ENCODE results near the gene ABHD17B.
"Not testable (repeated sequence)": the region's sequence is repeated elsewhere in the genome, so short reads cannot be mapped to it uniquely, and the experiment has no call there.

ABHD17B gene

DNA sequence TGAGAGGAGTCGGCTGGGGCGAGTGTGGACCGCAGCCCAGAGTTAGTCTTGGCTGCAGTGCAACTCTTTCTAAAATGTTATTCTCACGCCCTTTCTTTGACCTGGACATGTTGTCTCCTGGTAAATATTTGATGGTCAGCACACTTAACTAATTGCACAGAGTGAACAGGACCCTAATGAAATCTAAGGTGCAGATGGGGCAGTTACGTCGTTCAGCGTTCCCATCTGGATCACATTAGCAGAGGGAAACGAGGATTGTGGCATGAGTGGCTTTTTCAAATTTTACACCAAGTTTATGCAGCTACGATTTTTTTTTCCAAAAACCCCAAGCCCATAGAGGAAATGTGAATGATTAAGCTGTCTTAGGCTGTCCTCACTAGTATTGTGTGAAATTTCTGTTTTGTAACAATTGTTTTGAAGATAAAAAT lies 929 bp upstream of the ABHD17B start:
- no peak for FAIRE-seq

DNA sequence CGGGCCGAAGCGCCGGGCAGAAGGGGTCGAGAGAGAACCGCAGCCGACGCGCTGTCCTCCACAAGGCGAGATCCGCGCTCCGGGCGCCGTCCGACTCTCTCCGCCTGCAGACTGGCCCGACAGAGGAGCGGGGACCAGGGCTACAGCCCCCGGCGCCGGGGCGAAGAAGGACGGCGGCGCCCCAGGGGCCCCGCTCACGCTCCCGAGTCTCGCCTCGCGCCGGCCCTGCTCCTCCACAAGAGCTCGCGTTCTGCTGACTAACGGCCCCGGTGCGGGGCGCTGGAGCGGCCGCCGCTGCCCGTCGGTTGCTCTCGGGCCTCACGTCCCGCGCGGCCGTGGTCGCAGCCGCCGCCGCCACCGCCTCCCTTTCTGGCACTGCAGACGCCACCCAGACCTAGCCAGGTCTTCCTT lies 338 bp downstream of the ABHD17B start:
- no peak for FAIRE-seq

DNA sequence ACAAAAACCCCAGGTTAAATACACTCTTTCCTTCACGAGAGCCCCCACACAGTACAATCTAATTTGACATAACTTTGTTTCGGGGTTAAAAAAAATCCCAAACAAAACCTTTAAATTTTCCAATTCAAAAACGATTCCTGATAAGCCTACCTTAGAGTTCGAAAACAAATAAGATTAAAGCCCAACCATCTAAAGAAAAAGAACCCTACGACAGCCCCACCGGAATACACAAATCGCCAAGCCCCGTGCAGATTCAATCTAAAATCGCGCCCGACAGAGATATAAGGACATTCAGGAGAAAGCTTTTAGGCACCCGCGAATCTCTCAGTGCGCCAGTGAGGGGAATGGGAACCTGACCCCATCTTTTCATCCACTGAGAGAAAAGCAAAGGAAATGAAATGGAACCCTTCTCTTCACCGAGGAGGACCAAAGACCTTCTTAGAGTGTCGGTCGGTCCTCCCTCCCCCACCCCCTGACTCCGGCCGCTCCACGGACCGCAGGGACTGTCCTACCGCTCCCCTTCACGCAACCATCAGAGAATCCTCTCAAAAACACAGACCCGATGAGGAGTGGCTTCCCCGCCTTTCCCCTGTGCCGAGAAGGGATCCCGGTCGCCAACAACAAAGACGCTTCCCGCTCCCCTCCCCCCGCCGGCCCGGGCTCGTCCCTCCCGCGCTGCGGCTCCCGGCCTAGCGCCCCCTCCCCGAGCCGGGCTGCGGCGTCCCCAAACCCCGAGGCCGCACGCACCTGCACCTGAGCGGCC lies 925 bp downstream of the ABHD17B start:
- no peak for FAIRE-seq

DNA sequence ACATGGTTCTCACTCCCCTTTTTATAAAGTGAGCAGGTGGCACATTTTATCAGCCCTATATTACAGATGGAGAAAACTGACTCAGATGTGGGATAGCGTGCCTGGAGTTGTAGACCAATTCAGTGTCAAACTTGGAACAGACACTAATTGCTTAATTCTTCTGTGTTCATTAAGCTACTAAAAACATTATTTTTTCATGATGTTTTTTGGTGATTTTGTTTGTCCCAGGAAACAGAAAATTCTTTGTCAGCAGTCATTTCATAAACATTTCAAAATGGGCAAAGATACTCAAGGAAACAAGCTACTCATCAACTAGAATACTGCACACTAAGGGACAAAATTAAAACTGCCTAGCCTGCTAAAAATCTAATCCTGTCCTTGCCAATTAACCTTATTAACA lies 2.2 kb downstream of the ABHD17B start:
- FAIRE-seq, result no peak

DNA sequence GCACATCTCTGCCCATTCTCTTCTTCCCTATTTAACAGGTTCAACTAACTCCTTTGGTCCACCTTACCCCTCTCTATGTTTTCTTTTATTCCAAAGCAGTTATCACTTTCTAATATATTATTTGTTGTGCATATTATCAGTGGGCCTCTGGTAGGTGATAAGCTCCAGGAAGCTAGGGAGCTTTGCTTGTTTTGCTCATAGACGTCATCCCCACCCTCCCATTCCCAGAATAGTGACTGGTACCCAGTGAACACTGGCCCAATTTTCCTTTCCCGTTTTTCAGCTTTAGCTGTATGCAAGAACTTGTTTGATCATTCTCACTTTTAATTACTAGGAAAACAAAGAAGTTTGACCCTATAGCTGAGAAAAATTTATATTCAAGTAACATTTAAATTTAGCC lies 6.9 kb downstream of the ABHD17B start:
- FAIRE-seq, result no peak

DNA sequence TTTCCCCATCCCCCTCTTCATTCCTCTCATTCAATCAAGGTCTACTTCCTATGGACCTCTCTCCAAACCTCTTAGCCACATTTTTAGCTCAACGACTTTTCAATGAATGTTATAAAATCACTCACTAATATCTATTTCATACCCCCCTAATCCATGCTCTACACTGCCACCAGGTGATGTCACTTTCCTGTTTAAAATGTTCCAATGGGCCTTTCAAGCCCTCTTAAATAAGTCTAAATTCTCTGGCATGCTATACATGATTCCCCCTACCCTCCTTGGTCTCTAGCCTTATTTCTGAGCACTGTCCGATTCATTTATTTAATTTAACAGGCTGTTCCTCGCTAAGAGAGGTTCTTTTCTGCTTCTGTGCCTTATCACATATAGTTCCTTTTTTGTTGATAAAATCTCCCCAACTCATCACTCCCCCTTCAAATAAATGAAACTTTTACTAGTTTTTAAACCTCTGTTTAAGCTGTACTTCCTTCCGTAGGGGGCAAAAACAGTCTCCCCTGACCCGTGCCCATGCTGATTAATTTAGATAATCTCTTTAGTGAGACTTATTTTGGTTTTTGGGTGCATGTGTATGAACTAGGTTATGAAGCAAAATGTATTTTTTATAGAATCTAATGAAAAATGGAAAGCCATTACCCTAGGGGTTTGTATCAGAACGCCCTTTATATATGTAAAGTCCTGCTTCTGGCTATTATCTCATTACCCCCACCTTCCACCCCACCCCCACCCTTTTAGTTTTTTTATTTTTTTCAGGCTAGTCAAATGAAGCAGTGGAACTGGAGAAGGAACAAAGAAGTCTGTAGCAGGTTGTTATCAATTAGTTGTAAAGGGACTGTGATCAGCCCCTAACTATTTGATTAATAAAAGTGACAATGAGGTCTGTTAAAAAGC lies 9.0 kb downstream of the ABHD17B start:
- no peak for FAIRE-seq

DNA sequence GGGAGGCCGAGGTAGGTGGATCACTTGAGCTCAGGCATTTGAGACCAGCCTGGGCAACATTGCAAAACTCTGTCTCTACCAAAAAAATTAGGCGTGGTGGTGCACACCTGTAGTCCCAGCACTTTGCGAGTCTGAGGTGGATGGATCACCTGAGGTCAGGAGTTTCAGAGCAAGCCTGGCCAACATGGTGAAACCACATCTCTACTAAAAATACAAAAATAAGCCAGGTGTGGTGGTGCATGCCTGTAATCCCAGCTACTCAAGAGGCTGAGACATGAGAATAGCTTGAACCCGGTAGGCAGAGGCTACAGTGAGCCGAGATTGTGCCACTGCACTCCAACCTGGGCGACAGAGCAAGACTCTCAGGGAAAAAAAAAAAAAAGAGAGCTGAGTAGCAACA lies 12.2 kb downstream of the ABHD17B start:
- FAIRE-seq, result not testable (repeated sequence)

DNA sequence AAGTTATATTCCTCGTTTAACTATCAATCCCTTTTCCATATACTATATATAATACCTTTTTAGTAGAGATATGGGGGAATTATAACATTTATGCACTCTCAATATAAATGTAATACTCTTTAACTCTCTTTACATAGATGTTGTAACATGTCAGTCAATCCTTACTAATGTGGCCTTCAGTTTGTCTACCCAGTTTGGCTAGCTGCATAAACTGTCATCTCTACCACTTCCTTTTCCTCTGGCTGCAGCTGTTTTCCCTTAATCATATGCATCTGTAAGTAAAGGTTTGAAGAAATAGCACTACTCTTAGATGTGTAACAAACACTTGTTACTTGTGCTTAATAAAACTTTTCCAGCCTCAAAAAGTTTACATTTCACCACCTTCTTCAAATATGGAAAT lies 13.4 kb downstream of the ABHD17B start:
- no peak for FAIRE-seq

DNA sequence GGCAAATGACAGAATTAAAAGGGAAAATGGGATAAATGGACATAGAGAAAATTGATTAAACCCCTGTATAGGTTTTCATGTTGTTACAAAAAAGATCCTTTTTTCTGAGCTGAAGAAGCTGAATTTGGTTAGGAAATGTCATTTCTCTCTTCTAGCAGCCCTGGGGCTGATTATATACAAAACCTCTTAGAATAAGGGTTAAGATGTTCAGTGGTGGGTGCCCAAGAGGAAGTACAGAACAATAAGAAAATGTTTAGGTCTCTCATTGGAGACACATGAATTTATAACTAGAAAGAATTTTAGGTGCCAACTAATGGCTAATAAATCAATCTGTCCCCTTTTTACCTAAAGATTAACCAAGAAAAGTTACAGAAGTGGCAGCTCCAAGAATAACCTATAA lies 14.2 kb downstream of the ABHD17B start:
- no peak for FAIRE-seq

DNA sequence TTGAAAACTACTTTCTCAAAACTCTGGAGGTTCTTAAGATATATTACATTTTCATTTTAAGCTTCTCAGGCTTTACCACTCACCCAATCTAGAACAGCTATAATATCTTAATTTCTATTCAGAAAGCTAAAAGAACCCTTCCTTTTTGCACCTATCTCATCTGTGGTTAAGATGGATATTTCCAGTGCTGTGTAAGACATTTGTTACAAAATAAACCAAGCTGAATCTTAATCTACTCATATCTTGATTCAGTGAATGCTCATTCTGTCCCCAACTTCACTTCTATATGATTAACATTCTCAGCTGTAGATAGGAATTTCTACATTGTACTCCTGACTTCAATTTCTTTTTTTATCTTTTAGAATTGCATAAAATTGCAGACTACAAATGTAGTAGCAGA lies 15.0 kb downstream of the ABHD17B start:
- FAIRE-seq, result no peak

DNA sequence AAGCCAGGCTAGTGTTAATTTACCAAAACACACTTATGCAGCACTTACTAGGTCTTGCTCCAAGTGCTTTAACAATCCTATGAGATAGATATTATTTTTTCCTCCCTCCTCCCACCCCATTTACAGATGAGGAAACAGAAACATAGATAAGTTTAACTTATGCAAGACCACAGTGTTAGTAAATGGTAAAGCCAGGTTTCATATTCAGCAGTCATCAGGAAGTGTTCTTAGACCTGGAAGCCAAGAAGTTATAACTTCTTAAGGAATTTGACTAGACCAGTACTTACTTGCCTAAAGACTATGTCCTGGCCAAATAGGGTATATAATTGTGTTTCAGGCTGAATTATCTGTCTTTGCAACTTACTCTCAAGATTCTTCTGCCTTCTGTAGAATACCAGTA lies 15.9 kb downstream of the ABHD17B start:
- FAIRE-seq, result no peak

DNA sequence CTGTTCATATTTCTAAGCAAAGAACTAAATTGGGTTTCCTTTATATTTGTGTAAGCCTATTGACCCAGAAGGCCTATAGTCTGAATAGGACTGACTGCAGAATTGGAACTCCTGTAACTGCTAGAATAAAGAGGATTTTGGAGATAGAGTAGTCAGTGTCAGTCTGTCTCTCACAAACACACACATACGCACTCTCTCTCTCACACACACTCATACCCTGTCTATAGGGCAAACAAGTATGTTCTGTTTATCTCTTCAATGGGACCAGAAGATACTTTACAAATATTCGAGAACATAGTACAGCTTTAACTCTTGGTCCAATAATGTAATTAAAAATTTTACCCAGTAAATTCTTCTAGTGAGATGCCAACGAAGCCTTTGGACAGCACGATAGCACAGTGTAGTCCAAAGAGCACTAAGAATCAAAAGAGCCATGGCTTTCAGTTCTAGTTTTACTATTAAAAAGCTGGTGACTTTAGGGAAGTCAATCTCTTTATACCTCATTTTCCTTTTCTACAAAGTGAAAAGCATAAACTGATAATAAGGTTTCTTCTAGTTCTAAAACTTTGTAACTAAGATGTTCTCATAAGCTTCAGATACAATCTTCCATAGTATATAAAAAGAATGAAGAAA lies 19.3 kb downstream of the ABHD17B start:
- FAIRE-seq, result no peak

DNA sequence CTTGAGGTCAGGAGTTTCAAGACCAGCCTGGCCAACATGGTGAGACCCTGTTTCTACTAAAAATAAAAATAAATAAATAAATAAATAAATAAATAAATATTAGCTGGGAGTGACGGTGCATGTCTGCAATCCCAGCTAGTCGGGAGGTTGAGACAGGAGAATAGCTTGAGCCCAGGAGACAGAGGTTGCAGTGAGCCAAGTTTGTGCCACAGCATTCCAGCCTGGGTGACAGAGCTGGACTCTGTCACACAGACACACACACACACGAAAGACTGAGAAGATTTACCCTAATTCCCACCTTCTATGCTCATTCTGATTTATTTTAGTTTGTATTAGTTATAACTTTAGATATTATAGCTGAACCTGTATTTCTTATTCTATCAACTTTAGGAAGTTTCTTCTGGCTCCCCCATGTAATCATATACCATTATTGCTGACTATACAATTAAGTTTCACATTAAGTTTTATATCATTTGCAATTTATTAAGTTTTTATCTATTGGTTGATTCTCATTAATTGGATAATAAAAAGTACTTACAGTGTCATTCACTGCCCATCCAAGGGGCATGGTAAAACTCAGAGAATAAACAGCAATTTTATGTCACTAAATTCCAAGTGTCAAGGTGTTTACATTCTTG lies 20.8 kb downstream of the ABHD17B start:
- FAIRE-seq, result no peak

DNA sequence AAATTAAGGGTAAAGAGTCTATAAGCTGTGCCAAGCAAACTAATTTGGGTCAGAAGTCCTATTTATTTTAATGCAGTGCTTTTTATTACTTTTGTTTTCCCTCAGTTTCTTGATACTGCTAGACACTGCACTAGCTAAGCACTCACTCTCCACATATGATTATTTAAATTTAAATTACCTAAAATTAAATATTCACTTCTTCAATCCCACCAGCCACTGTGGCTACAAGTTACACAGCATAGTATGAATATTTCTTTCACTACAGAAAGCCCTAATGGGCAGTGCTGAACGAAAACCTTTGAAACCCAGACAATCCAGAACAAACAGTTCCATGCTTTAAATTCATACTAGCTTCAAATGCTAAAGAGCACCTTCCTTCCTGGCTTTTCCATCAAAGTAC lies 23.6 kb downstream of the ABHD17B start:
- no peak for FAIRE-seq

DNA sequence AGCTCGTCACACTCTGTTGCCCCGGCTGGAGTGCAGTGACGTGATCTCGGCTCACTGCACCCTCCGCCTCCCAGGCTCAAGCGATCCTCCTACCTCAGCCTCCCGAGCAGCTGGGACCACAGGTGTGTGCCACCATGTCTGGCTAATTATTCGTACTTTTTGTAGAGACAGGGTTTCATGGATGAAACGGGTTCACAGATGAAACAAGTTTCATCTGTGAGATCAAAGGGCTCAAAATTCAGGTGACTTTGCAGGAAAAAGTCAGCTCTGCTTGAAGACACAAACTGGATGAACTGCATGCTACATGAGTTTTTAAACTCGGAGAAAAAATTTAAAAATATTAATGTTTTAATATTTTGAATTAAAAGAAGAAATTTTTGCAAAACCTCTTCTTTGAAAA lies 24.5 kb downstream of the ABHD17B start:
- no peak for FAIRE-seq

DNA sequence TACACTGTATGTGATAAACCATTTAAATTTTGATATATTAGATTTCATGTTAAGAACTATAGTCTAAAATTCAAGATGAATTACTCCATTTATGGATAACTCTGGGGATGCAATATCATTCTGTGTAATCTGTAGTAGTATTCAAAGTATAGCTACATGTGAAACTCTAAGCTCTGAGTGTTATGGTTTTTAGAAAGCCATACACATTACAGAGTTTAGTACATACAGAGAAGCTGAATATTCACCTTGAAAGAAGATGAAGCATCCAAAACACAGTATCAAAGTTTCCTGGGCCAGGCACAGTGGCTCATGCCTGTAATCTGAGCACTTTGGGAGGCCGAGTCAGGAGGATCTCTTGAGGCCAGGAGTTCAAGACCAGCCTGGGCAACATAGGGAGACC lies 25.0 kb downstream of the ABHD17B start:
- no peak for FAIRE-seq

DNA sequence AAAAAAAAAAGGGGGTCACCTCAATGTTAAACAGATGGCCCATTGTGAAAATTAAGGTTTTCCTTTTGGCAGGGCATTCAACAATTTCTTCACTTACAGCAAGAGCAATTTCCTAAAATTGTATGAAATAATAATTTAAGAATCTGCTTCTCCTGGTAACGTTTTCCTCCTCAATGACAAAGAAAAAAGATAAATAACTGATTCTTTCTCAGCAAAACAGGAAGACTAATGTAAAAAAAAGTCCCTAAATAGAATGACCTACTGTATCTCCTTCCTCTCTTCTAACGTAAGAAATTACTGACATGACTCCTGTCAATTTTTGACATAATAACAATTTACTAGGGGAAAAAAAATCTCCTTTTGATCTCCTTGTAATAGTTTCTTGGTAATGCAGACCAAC lies 25.5 kb downstream of the ABHD17B start:
- FAIRE-seq, result no peak

DNA sequence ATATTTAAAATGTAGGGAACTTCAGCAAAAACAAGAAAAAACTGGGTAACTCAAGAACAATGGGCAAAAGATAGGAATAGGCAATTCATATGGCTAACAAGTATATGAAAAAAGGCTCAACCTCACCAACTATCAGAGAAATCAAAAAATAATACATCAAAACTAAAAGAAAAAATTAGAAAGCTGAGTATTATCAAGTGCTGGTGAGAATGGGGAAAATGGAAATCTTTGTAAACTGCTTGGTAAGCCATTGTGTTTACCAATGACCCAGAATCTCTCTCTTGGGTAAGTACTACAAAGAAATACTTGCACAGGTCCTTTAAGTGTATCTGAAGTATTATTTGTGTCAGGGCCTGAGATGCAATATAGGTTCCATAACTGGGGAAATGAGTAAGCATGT lies 27.0 kb downstream of the ABHD17B start:
- FAIRE-seq, result no peak

DNA sequence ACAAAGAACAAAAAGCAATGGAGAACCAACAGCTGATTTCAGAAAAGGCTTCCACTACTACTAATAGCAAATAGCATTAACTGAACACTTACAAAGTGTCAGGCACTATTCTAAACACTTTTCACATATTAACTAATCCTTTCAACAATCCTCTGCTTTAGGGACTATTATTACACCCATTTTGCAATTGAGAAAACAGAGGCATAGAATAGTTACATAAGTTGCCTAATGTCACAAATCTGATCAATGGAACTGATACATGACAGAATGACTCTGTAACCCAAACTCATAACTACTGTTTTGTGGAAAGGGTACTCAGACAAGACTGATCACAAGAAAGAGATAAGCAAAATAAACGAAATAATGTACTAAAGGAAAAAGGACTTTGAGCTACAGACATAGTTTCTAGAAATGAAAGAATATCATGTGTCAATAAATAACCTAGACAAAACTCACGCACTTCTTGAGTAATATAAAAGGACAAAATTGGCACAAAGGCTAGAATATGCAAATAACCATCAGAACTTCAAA lies 31.3 kb downstream of the ABHD17B start:
- FAIRE-seq, result no peak

DNA sequence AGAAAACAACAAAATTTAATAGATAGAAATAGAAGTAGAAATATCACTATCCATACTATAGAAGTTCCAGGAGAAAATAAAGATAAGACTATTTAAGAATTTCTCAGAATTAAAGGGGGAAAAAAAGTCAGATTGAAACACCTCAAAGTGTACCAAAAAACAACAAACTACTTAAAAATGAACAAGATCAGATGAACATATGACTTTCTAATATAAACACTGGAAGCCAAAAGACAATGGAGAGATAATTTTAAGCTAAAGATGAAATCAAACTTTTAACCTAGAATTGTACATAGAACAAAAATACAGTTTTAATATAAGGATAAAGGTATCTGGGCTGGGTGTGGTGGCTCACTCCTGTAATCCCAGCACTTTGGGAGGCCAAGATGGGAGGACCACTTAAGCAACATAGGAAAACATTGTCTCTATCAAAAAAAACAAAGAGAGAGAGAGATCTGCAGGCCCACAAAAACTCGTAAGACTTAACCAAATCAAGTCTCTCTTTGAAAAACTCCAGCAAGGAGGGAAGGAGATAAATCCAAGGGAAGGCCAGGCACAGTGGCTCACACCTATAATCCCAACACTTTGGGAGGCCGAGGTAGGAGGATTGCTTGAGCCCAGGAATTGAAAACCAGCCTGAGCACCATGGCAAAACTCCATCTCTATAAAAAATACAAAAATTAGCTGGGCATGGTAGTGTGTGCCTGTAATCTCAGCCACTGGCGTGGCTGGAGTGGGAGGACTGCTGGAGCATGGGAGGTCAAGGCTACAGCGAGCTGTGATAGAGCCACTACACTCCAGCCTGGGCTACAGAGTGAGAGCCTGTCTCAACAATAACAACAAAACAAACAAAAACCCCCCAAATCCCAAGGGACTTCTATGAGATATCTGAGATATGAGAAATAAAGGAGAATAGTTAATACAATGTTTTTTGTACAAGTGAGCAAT lies 32.4 kb downstream of the ABHD17B start:
- no peak for FAIRE-seq

DNA sequence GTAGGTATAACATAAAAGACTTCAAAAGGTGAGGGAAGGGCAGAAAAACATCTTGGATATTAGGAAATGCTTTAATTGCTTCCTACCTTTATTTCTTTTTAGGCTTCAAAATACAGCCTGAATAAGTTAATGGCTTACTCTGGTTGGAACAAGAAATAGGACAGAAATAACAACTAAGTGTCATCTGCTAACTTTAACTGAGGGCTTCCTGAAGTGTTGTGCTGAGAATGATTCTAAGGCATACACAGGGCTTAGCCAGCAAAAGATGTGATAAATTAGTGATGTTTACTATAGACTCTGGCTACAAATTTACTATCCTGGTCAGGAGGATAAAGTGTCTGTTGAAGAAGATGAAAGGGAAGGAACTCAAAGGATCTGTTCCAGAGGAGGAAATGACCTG lies 34.2 kb downstream of the ABHD17B start:
- no peak for FAIRE-seq

DNA sequence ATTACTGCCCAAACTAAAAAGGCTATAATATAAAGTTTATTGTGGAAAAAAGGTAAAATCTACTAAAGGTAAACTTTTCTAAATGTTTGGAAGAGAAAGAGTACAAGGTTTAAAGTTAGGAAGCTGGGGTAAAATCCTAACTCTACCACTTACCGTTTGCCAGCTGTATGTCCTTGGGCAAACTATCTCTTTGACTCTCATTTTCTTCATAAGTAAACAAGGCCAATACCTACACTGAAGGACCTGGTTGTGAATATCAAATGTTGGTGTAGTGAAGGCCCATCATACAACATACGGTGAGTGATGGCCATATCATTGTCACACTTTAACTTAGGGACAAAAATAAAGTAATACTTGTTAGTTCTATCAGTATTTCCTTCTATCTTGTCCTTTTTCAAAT lies 34.9 kb downstream of the ABHD17B start:
- FAIRE-seq, result no peak

Data from TTC549 (cell line).